Ecto neural progenitor cell (in vitro differentiated cells): ENCODE data around the gene ONECUT1.
A peak's percentile ranks its signal among the peaks of the same experiment; 100 is the strongest.

Source experiments
- DNase-seq: peaks from one replicate; pipeline ENCODE4 v3.0.0-alpha.2; 2018; ENCODE audit warnings: low spot score

ONECUT1 gene

DNA sequence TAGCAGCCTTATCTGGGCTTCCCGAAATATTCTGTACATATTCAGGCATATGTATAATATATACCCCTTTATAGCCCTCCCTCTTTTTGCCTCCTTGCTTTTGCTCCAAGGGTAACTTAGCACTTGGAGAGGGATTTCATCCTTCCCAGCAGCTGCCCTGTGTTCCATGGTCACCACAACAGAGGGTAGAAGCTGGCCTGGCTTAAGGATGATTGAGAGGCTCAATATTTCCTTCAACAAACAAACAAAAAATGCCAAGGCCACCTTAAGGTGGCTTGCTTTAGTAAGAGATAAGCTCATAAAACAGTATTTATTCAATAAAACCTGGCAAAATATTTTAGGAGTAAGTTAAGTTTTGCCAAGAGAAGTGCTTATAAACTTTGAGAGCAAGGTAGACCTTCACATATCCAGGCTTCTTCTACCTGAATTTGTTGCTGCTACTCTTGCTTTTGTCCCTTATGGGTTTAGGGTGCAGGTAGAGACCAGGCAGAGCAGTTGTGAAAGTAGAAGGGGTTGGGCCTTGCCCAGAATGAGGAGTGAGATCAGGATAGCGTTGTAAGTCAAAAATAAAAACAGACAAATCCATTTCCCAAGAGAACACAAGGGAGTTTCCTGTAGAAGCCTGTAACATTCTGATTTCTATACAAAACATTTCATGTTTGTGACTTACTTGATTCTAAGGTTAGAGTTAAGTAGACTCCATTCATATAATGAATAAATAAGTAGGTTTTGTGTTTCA is 58.2 kb downstream of the ONECUT1 start:
- no peak for DNase-seq

DNA sequence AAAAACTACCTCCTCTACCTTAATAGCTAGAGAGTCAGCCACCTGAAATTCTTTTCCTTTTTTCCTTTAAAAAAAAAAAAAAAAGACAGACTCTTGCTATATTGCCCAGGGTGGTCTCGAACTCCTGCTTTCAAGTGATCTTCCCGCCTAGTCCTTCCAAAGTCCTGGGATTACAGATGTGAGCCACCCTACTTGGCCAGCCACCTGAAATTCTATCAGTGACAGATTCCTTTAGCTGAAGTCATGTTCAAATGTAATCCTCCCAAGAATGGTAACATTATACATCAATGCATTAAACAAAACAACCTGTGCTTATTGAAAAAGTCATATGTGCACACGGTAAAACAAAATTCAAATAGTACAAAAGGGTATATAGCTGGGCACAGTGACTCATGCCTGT is 59.1 kb downstream of the ONECUT1 start:
- DNase-seq = no peak

DNA sequence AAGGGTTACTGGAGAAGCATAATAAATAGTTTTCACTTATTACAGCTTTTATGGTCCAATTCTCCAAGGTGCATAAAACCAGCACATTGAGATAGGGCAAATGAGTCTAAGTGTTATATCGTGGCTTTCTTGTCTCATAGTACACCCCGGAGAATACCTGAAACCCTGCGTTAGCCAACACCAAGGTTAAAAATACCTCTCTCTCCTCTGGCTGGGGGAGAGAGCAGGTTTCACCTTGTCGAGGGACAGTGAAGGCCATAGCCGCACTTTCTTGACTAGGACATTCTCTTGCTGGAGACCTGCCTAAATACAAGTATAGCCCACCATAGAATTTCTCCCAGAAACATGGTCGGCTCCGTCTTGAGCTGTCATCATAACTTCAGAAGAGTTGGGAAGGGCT is 59.5 kb downstream of the ONECUT1 start:
- no peak for DNase-seq

DNA sequence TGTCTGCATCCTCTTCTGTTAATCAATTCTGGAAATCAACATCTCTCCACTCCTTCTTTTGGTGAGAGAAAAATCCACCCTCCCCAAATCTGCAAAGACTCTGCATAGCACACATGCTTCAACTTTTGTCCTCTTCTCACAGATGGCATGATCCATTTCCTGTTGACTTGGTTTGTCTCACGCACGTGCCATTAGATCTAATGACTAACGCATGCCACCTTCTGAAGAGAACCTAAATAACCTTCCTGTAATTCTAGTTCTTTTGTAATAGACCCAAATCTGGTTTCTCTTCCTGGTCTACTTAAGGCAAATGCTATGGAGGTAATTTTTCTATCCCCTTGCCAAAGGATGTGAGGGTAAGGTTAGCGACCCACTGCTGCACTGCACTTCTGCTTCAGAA is 60.0 kb downstream of the ONECUT1 start:
- DNase-seq = no peak

DNA sequence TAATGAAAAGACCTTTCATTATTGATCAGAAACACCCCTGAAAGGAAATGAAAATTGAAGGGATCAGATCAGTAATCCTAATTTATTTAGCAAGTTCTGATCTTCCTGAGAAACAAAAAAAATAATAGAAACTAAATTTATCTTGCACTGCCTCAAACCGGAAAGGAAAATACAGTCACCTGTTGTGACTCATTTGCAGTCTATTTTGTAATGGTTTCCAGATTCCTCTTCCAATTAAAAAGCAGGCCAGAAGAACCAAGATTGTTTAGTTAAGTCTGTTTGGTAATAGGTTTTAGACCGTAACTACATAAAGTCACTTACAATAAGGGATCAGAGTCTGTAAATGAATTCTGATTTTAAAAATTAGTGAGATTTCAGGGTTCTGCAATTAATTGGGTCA is 61.2 kb downstream of the ONECUT1 start:
- DNase-seq = no peak

DNA sequence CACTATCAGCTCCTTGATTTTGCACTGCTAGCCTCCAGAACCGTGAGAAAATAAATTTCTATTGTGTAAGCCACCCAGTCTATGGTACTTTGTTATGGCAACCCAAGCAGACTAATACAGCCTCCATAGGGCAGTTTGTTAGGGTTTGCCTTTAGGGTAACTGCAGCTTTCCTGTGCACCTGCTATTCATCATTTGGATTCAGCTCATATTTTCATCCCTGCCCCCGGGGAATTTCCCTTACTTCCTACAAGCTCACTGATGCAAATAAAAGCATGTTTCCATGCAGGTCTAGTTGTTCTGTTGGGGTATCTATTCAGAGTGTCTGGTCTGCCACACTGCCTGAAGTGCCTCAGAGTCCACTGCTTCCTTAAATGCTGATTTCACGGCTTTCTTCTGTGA is 62.3 kb downstream of the ONECUT1 start:
- no peak for DNase-seq

DNA sequence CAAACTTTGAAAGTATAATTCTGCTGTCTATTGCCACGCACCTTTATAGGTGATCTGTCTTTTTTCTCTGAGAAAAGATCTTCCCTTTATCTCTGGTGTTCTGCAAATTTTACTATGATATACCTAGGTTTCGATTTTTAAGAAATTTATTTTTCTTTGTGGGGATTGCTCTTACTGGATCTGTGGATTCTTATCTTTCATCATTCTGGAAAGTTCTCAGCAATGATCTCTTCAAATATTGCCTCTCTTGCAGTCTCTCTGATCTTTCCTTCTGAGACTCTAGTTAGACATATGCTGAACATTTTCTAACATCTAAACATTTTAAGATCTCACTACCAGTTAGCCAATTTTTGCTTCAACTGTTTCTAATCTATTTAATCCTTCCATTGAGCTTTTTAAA is 63.9 kb downstream of the ONECUT1 start:
- DNase-seq = no peak

DNA sequence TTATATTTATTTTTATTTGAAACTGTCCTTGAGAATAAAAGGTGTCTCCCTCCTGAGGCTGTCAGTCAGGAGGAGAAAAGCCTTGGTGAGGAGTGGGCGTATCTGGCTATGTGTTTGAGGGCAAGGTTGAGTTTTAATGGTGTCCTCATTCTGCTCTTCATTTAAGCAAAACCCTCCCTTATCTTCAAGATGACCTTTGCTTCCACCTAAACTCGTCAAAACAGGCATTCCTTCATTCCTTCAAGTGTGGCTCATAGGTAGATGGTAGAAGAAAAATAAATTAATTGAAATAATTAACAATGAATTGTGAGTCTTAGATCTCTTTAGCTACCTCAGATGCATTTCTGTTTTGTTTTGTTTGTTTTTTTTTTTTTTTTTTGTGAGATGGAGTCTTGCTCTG is 71.6 kb downstream of the ONECUT1 start:
- no peak for DNase-seq

DNA sequence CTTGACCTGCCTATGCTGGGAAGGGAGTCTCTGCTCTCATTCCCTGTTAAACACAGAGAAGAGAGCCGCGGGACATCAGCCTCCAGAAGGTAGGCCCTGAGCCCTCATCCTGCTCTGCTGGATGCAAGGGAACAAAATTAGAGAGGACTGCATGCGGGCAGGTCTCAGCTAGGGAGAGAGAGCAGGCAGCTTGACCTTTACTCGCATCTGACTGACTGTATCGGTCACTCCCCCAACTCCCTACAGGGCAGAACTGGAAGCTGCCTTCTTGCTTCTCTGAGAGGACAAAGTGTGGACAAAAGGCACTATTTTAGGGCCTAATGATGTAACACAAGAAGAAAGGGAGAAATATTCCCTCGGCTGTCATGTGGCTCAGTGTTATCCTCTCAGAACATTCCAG is 72.2 kb downstream of the ONECUT1 start:
- DNase-seq = no peak

DNA sequence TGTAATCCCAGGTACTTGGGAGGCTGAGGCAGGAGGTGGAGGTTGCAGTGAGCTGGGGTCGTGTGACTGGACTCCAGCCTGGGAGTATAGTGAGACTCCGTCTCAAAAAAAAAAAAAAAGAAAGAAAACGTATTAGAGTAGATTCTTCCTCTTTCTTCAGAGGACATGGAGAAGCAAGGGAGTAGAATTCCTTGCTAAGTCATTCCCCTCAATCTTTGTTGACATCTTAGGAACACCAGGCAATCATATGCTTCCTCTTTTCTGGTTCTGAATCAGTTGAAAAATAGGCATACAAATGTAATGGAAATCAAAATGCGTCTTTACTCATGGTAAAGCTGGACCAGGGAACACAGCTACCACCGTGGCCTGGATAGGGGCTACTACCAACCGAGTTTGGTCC is 72.7 kb downstream of the ONECUT1 start:
- no peak for DNase-seq

DNA sequence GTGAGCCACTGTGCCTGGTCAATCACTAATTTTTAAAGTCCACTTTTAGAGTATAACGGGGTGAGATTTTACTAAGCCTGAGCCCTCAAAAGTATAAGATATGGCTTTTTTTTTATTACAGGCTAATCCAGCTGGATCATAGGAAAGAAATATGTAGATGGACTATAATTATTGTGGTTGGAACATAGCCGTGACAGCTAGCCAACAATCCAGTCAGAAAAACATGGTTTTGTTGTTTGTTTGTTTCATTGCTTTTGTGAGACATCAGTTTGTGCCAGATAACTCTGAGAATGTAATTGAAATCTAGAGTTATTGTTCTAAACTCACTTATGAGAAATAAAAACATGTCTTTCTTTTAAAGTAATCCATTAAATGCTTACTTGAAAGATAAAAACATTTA is 73.6 kb downstream of the ONECUT1 start:
- DNase-seq = no peak

DNA sequence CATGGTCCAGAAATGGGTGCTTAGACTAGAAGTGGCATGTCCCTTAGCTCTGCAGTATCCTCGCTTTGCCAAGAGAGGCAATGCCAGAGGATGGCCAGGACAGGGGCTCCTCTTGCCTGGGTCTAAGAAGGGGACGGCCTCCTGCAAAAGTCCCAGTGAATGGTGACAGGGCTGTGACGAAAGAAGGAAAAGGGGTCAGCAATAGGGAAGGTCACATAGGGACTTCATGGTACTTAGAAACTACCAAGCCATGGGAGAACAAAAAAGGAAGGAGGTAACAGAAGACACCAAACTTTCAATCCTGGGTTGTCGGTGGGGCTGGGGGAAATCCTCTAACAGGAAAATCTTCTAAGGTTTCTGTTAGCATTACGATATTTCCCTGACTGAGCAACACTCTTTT is 74.7 kb downstream of the ONECUT1 start:
- no peak for DNase-seq

DNA sequence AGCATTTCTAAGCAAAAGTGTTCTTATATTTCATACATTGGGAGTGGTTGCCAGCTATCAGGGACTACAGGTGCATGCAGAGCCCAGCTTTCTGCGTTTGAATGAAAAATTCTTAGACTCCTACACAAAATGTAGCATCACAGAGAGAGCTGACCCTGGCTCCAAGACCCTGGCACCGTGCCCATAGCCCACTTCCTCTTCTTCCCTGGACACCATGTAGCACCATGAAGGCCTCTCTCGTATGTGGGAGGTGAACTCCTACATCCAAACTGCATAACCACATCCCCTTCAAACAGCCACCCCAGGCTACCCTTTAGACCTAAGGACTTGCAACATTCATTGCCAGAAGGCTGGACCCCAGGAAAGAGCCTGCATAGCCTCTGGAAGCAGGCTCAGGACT is 75.2 kb downstream of the ONECUT1 start:
- DNase-seq = no peak

DNA sequence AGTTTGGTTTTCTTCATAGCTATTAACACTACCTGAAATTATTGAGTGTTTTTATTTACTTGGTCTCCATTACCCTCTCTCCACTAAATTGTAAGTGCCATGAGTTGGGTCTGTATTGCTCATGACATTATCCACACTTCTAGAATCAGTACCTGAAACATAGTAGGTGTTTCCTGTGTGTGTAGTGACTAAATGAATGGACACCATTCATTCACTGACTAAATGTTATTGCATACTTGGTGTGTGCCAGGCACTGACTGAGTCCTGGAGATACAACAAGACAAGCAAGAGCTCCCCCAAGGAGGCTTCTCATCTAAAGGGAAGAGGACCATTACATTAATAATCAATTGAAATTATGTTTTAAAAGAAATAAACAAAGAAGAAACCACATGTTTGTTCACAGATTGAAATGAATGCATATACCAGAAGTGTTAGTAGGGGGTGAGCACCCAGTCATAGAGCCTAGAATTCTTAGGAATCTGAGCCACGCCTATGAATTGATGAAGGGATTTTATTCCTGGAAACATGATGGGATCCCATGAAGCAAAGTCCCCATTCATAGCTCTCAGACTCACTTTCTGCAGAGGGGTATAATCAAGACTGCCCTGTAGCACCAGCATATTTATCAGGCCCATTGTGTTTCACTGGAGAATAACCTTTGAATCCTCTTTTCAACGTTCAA is 79.3 kb downstream of the ONECUT1 start:
- DNase-seq = no peak

DNA sequence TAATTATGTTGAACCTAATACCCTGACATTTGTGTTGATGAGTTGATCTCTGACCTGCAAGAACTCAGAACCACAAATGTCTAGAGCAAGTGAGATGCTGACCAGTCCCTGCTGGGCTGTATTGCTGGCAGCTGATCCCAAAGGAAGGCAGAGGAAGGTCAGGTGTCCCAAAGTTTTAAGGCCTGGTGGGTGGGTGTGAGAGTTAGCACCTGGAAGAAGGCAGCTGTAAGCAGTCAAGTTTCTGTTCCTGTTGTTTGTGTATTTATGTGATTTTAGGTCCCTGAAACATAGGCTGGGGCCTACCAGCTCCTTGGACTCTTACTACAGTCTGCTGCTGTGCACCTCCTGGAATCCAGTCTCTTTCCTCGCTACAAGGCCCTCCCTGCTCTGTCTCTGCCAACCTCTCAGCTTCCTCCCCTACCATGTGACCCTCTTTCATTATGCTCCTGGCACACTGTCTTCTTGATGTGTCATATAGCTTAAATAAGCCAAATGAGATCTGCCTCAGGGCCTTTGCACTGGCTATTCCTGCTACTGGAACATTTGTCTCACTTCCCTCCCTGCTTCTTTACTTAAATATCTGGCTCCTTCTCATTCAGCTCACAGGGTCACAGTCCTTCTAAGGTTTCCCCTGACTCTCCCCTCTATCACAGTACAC is 80.0 kb downstream of the ONECUT1 start:
- no peak for DNase-seq

DNA sequence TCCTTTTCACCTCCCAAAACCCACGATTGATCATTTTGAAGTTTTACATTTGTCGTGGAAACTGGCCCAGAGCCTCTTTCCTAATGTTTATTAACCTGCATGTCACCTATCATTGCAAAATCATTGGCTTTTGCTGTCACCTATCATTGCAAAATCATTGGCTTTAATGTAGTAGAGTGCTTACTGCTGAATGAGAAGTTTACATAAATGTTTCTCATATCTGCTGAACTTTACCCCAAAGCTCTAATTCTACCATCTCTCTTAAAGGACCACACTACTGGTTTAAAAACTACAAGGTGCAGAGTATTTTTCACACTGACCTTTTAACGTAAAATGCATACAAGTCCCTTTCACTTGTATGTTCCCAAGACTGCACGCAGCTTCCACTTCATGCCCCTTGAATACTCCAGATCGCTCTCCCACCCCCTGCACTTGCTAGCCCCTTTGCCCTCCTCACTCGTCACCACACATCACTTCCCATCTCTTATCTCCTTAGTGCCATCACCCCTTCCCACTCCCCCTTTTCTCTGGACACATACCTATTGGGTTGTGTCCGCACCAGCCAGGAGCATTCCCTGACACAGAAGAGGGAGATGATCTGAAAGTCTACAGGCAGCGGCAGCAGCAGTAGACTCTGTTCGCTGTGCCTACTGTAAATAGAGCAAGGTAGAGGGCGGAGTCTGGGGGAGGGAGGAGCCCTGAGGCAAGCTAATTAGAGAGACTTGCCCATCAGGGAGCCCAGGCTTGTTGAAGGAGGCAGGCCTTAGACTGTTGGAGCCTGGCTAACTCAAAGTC is 80.8 kb downstream of the ONECUT1 start:
- peak; percentile 64 for DNase-seq
